ENCODE measurements around the gene OGN.

Gene OGN

DNA sequence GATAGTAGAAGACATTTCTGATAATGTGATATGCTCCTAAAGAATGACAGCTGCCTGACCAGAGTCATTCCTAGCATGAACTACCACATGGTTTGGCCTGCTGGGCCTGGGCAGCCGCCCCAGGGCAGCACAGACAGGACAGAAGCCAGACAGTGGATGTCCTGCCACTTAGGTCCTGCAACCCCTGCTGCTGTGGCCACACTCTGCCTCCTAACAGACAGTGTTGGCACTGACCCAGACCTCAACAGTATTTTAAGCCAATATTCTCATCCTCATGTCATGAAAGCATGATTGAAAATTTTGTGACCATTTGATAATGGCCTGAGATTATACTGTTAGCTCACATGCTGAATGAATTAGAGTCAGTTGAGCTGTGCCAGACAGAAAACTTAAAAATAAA, 62.8 kb downstream of the OGN start:
- in situ Hi-C loops (cut with HindIII; ENCODE audit: low sequenced_read_pairs), result no loop called here
- TF ChIP-seq, protein P1, sequence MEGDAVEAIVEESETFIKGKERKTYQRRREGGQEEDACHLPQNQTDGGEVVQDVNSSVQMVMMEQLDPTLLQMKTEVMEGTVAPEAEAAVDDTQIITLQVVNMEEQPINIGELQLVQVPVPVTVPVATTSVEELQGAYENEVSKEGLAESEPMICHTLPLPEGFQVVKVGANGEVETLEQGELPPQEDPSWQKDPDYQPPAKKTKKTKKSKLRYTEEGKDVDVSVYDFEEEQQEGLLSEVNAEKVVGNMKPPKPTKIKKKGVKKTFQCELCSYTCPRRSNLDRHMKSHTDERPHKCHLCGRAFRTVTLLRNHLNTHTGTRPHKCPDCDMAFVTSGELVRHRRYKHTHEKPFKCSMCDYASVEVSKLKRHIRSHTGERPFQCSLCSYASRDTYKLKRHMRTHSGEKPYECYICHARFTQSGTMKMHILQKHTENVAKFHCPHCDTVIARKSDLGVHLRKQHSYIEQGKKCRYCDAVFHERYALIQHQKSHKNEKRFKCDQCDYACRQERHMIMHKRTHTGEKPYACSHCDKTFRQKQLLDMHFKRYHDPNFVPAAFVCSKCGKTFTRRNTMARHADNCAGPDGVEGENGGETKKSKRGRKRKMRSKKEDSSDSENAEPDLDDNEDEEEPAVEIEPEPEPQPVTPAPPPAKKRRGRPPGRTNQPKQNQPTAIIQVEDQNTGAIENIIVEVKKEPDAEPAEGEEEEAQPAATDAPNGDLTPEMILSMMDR (IDR thresholded peaks at IDR 0.05; ENCODE audit: low read depth, low read length), result no peak
- DNase-seq (ENCODE audit: low read depth, low spot score), result no peak
- H3K4me3 ChIP-seq (ENCODE audit: low read depth, low read length), result no peak overlapping the region

DNA sequence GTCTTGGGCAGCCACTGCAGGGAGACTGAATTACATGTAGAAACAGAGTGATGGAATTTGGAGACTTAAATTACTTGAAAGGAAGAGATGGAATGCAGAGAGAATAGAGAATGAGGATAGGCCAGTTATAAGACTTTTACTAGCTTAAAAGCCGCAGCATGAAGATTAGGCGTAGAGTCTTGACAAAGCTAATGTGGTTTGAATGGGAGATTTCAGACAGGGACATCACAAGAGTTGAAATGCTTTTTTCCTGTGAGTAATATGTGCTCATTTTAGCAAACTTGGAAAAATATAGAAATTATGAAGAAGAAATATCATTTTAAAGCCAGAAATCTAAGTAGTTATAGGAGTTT, 71.1 kb downstream of the OGN start:
- DNase-seq (ENCODE audit: low read depth, low spot score), result no peak
- TF ChIP-seq, protein P1 (IDR thresholded peaks at IDR 0.05; ENCODE audit: low read depth, low read length), result no peak
- in situ Hi-C loops (cut with HindIII; ENCODE audit: low sequenced_read_pairs), result no loop called here
- no peak overlapping the region for H3K4me3 ChIP-seq (ENCODE audit: low read depth, low read length)
